ENCODE data around the gene DACT1.

DNA sequence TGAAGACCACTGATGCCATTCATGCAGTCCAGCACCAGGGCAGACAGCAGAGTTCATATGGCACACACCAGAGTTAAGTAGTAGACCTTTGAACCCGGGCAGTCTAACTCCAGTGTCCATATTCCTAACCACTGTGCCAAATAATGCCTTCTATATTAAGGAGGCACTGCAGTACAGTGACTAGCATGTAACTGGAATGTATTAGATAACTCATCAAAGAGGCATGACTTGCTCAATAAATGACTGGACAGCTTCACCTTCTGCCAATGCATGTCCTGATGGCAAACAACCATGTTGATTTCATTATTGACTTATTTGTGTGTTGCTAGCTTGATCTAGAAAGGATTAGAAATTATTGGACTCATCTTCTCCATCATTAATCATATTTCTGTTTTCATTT lies 40.2 kb downstream of the DACT1 start:
- TF ChIP-seq, protein P1, sequence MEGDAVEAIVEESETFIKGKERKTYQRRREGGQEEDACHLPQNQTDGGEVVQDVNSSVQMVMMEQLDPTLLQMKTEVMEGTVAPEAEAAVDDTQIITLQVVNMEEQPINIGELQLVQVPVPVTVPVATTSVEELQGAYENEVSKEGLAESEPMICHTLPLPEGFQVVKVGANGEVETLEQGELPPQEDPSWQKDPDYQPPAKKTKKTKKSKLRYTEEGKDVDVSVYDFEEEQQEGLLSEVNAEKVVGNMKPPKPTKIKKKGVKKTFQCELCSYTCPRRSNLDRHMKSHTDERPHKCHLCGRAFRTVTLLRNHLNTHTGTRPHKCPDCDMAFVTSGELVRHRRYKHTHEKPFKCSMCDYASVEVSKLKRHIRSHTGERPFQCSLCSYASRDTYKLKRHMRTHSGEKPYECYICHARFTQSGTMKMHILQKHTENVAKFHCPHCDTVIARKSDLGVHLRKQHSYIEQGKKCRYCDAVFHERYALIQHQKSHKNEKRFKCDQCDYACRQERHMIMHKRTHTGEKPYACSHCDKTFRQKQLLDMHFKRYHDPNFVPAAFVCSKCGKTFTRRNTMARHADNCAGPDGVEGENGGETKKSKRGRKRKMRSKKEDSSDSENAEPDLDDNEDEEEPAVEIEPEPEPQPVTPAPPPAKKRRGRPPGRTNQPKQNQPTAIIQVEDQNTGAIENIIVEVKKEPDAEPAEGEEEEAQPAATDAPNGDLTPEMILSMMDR (IDR thresholded peaks at IDR 0.05; ENCODE audit: low read length) = no peak
- TF ChIP-seq EZH2 (IDR thresholded peaks at IDR 0.05; ENCODE audit: borderline replicate concordance, low read length) = no peak
